IPS-18c (cell line): ENCODE results near the gene KCND3.

Experiments
- H3K4me3 ChIP-seq: 2 replicates; pipeline ENCODE4 v1.7.0; 2013; ENCODE audit warnings: low read depth, mild to moderate bottlenecking, low read length, moderate library complexity; ENCODE audit not compliant: insufficient read depth
- H3K9me3 ChIP-seq: one replicate; pipeline ENCODE4 v1.6.1; 2013; ENCODE audit warnings: mild to moderate bottlenecking, low read length, moderate library complexity; ENCODE audit not compliant: control insufficient read depth, insufficient read depth

Gene KCND3

GRCh38 chr1:111992476-111992875, 3.0 kb upstream of the KCND3 start:
- peaks cover 2% of the 10 kb centered on the region for H3K9me3 ChIP-seq
- no peak overlapping the region for H3K4me3 ChIP-seq

- peak overlapping the region; percentile 55 for H3K4me3 ChIP-seq
- peaks cover 2% of the 10 kb centered on the region for H3K9me3 ChIP-seq
Observed at GRCh38 chr1:111990878-111991718, 1.6 kb upstream of the KCND3 start.

- H3K4me3 ChIP-seq: peak overlapping the region; percentile 55
Observed at GRCh38 chr1:111990026-111990877, 784 bp upstream of the KCND3 start.

GRCh38 chr1:111988743-111989453, 570 bp downstream of the KCND3 start:
- Histone ChIP-seq H3K4me3 (peak overlapping the region; percentile 44; the same call in 1 of the 2 replicates), H3K9me3 (peaks cover 2% of the 10 kb centered on the region)

More at GRCh38 chr1:111990026-111990877, 784 bp upstream of the KCND3 start:
- peaks cover 2% of the 10 kb centered on the region for H3K9me3 ChIP-seq

GRCh38 chr1:111988377-111988742, 1.1 kb downstream of the KCND3 start:
- Histone ChIP-seq H3K4me3 (0 out of 2 replicates have a peak overlapping the region, but pooled peaks have one; percentile 44), H3K9me3 (peaks cover 2% of the 10 kb centered on the region)

GRCh38 chr1:111987502-111987901, 2.0 kb downstream of the KCND3 start:
- H3K9me3 ChIP-seq: peaks cover 2% of the 10 kb centered on the region
- H3K4me3 ChIP-seq: no peak overlapping the region

- no peak overlapping the region for H3K4me3 ChIP-seq
- peaks cover 2% of the 10 kb centered on the region for H3K9me3 ChIP-seq
Observed at GRCh38 chr1:111983500-111983899, 6.0 kb downstream of the KCND3 start.

- Histone ChIP-seq H3K9me3 (peaks cover 2% of the 10 kb centered on the region), H3K4me3 (no peak overlapping the region)
Observed at GRCh38 chr1:111982428-111982827, 7.0 kb downstream of the KCND3 start.

- H3K9me3 ChIP-seq: peaks cover 2% of the 10 kb centered on the region
- H3K4me3 ChIP-seq: no peak overlapping the region
Observed at GRCh38 chr1:111981871-111982270, 7.6 kb downstream of the KCND3 start.

GRCh38 chr1:111981090-111981489, 8.4 kb downstream of the KCND3 start:
- Histone ChIP-seq H3K4me3 (no peak overlapping the region), H3K9me3 (peaks cover 2% of the 10 kb centered on the region)

- Histone ChIP-seq H3K4me3 (no peak overlapping the region), H3K9me3 (peaks cover 2% of the 10 kb centered on the region)
Observed at GRCh38 chr1:111980686-111981085, 8.8 kb downstream of the KCND3 start.

GRCh38 chr1:111978695-111979094, 10.8 kb downstream of the KCND3 start:
- peaks cover 2% of the 10 kb centered on the region for H3K9me3 ChIP-seq
- H3K4me3 ChIP-seq: no peak overlapping the region

GRCh38 chr1:111977378-111977777, 12.1 kb downstream of the KCND3 start:
- no peak overlapping the region for H3K4me3 ChIP-seq
- H3K9me3 ChIP-seq: peaks cover under 1% of the 10 kb centered on the region

GRCh38 chr1:111976842-111977241, 12.6 kb downstream of the KCND3 start:
- Histone ChIP-seq H3K9me3 (no peaks in the 10 kb centered on the region), H3K4me3 (no peak overlapping the region)

- Histone ChIP-seq H3K9me3 (no peaks in the 10 kb centered on the region), H3K4me3 (no peak overlapping the region)
Observed at GRCh38 chr1:111976332-111976731, 13.1 kb downstream of the KCND3 start.

GRCh38 chr1:111973150-111973790, 16.2 kb downstream of the KCND3 start:
- Histone ChIP-seq H3K9me3 (peaks cover 2% of the 10 kb centered on the region), H3K4me3 (no peak overlapping the region)

GRCh38 chr1:111971396-111971795, 18.1 kb downstream of the KCND3 start:
- Histone ChIP-seq H3K9me3 (peaks cover 2% of the 10 kb centered on the region), H3K4me3 (no peak overlapping the region)
